Fibroblast of lung (primary cell): ENCODE measurements around the gene IRF9. TPM values are rescaled to one million over a fixed set of nuclear protein-coding genes. Genes with fewer than 3 reads are reported as not detected.
A peak's percentile ranks its signal among the peaks of the same experiment; 100 is the strongest.
"Not testable (repeated sequence)": the region's sequence is repeated elsewhere in the genome, so short reads cannot be mapped to it uniquely, and the experiment has no call there.

Experiments used
- DNase-seq, 2 donors: peaks; one replicate each; pipeline versions ENCODE4 v3.0.0 to v3.0.0-alpha.2; 2010; ENCODE audit warnings: low read depth in 2 of 2
- H2AFZ ChIP-seq: 2 replicates; pipeline ENCODE4 v1.5.1; 2012; ENCODE audit warnings: low read length, control low read depth, inconsistent platforms
- H3K27ac ChIP-seq: 2 replicates; pipeline ENCODE4 v1.5.1; 2011; ENCODE audit warnings: low read length, control low read depth; ENCODE audit not compliant: insufficient read depth
- H3K27me3 ChIP-seq: 2 replicates; pipeline ENCODE4 v1.5.1; 2011; ENCODE audit warnings: mild to moderate bottlenecking, low read length; ENCODE audit not compliant: control insufficient read depth, insufficient read depth
- H3K36me3 ChIP-seq: 2 replicates; pipeline ENCODE4 v1.5.1; 2011; ENCODE audit warnings: low read length; ENCODE audit not compliant: control insufficient read depth, insufficient read depth
- H3K4me1 ChIP-seq: 2 replicates; pipeline ENCODE4 v1.5.1; 2011; ENCODE audit warnings: low read length; ENCODE audit not compliant: control insufficient read depth, insufficient read depth; ENCODE audit errors: extremely low read depth
- H3K4me2 ChIP-seq: 2 replicates; pipeline ENCODE4 v1.5.1; 2011; ENCODE audit warnings: low read length, control low read depth; ENCODE audit not compliant: insufficient read depth; ENCODE audit errors: extremely low read depth
- H3K4me3 ChIP-seq, 4 experiments: fragments of 200-600 bp in 1 of 4; sonication (generic) in 1 of 4; replicated peaks in 1 of 4; 2 replicates each; pipeline ENCODE4 v1.5.1; 2011 to 2016; ENCODE audit warnings: low read length in 4 of 4, low read depth in 3 of 4, mild to moderate bottlenecking in 3 of 4, control low read depth in 2 of 4, inconsistent platforms in 1 of 4, mixed read lengths in 1 of 4; ENCODE audit not compliant: insufficient read depth in 1 of 4; ENCODE audit errors: control extremely low read depth in 1 of 4
- H3K79me2 ChIP-seq: 2 replicates; pipeline ENCODE4 v1.5.1; 2012; ENCODE audit warnings: mild to moderate bottlenecking, low read length, inconsistent platforms; ENCODE audit not compliant: control insufficient read depth, insufficient read depth
- H3K9ac ChIP-seq: 2 replicates; pipeline ENCODE4 v1.5.1; 2011; ENCODE audit warnings: mild to moderate bottlenecking, low read length, control low read depth; ENCODE audit not compliant: insufficient read depth
- H3K9me3 ChIP-seq: 2 replicates; pipeline ENCODE4 v1.5.1; 2012; ENCODE audit warnings: low read depth, low read length; ENCODE audit not compliant: control insufficient read depth, insufficient read depth
- H4K20me1 ChIP-seq: 2 replicates; pipeline ENCODE4 v1.5.1; 2011; ENCODE audit warnings: low read length; ENCODE audit not compliant: control insufficient read depth, insufficient read depth; ENCODE audit errors: extremely low read depth
- EZH2 ChIP-seq: IDR thresholded peaks from 2 replicates; pipeline ENCODE4 v1.5.1; 2012; ENCODE audit warnings: low read length, control low read depth, mild to moderate bottlenecking; ENCODE audit errors: missing control alignments
- polyA plus RNA-seq, 2 donors: library from polyadenylated mRNA; depleted of rRNA in 1 of 2; stranded (reverse) in 1 of 2; unstranded in 1 of 2; fragments of >200 nt; gene quantifications; 2 replicates each; pipeline ENCODE4 v1.2.1, GENCODE V29; 2011 to 2012; ENCODE audit warnings: missing spikeins in 1 of 2
- total RNA-seq: library from RNA; depleted of rRNA; stranded (reverse); fragments of >200 nt; gene quantifications from 2 replicates; pipeline ENCODE4 v1.2.1, GENCODE V29; 2014
- TF ChIP-seq, protein P1 (sequence below), 2 donors: IDR thresholded peaks in 1 of 2; conservative IDR thresholded peaks in 1 of 2; 1 replicate in 1 of 2; 2 replicates in 1 of 2; pipeline ENCODE4 v1.5.1; 2011 to 2012; ENCODE audit warnings: low read length in 2 of 2, control low read depth in 1 of 2, inconsistent platforms in 1 of 2, low read depth in 1 of 2, mild to moderate bottlenecking in 1 of 2

The IRF9 gene
- total and polyA plus RNA-seq, 2 donors (not counting 1 experiment from before 2014, with no cell fraction given) = 79.9 to 142 TPM

DNA sequence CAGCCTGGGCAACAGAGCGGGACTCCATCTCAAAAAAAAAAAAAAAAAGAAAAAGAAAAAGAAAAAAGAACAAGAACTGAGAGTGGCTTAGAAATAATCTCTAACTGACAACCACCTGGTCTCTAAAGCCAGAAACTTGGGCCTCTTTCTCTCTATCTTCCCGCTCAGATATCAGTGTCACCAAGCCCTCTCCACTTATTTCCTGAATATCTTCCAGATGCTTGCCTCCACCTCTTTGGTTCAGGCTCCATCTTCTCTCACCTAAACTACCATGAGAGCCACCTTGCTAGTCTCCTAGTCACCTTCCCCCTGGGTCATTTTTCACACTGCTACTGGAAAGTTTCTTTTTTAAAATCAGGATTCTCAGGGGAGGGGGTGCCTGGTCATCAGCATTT lies 36.0 kb downstream of the IRF9 start:
- Histone ChIP-seq H2AFZ (no peak overlapping the region), H3K27ac (no peak overlapping the region), H3K27me3 (no peaks in the 10 kb centered on the region), H4K20me1 (no peaks in the 10 kb centered on the region), H3K9ac (no peak overlapping the region), H3K4me1 (no peaks in the 10 kb centered on the region), H3K9me3 (no peaks in the 10 kb centered on the region), H3K36me3 (peaks cover 9% of the 10 kb centered on the region), H3K4me2 (peak overlapping the region; percentile 81), H3K4me3 (peak overlapping the region in 1 of 4 experiments; percentile 93), H3K79me2 (peaks cover 29% of the 10 kb centered on the region)
- no peak for DNase-seq
- TF ChIP-seq EZH2 = no peak
- TF ChIP-seq, protein P1, sequence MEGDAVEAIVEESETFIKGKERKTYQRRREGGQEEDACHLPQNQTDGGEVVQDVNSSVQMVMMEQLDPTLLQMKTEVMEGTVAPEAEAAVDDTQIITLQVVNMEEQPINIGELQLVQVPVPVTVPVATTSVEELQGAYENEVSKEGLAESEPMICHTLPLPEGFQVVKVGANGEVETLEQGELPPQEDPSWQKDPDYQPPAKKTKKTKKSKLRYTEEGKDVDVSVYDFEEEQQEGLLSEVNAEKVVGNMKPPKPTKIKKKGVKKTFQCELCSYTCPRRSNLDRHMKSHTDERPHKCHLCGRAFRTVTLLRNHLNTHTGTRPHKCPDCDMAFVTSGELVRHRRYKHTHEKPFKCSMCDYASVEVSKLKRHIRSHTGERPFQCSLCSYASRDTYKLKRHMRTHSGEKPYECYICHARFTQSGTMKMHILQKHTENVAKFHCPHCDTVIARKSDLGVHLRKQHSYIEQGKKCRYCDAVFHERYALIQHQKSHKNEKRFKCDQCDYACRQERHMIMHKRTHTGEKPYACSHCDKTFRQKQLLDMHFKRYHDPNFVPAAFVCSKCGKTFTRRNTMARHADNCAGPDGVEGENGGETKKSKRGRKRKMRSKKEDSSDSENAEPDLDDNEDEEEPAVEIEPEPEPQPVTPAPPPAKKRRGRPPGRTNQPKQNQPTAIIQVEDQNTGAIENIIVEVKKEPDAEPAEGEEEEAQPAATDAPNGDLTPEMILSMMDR (conservative IDR thresholded peaks at IDR 0.05 in 1 of 2, IDR thresholded peaks at IDR 0.05 in 1 of 2; ENCODE audit: low read depth in 1 of 2, low read length in 2 of 2) = no peak

DNA sequence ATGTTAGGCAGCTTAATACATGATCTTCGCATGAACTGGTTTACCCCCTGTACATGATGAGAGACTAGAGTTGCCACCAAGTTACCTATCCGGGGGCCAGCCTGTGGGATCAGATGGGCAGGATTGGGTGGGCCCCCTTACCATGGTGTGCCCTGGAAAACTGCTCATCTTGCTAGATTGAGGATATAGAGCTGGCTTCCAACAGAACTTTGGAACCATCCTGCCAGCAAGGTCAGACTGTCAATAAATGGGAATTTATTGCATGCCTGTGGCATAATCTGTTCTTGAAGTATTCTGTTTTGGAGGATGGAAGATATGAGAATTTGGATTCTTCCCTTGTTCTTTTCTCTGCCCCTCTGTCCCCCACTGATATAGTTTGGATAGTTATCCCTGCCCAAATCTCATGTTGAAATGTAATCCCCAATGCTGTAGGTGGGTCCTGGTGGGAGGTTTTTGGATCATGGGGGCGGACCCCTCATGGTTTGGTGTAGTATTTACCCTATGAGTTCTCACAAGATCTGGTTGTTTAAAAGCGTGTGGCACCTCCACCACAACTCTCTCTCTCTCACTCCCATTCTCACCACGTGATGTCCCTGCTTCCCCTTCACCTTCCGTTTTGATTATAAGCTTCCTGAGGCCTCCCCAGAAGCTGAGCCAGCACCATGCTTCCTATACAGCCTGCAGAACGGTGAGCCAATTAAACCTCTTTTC lies 37.9 kb downstream of the IRF9 start:
- no peaks in the 10 kb centered on the region for H3K4me1 ChIP-seq
- no peak overlapping the region for H3K27ac ChIP-seq
- no peak overlapping the region for H3K4me2 ChIP-seq
- H2AFZ ChIP-seq = no peak overlapping the region
- no peak overlapping the region for H3K4me3 ChIP-seq
- peaks cover 22% of the 10 kb centered on the region for H3K79me2 ChIP-seq
- no peak for DNase-seq
- no peaks in the 10 kb centered on the region for H3K27me3 ChIP-seq
- H3K36me3 ChIP-seq = no peaks in the 10 kb centered on the region
- H4K20me1 ChIP-seq = no peaks in the 10 kb centered on the region
- no peaks in the 10 kb centered on the region for H3K9me3 ChIP-seq
- TF ChIP-seq EZH2 = no peak
- TF ChIP-seq, protein P1 (conservative IDR thresholded peaks at IDR 0.05 in 1 of 2, IDR thresholded peaks at IDR 0.05 in 1 of 2; ENCODE audit: low read depth in 1 of 2, low read length in 2 of 2) = no peak
- no peak overlapping the region for H3K9ac ChIP-seq

DNA sequence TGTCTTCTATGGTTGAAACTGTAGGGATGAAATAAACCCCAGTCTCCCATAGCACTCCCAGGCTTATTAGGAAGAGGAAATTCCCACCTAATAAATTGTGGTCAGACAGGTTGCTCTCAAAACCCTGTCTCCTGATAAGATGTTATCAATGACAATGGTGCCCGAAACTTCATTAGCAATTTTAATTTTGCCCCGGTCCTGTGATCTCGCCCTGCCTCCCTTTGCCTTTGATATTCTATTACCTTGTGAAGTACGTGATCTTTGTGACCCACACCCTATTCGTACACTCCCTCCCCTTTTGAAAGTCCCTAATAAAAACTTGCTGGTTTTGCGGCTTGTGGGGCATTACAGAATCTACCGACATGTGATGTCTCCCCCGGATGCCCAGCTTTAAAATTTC lies 41.5 kb downstream of the IRF9 start:
- not testable (repeated sequence) for H3K9ac ChIP-seq, H3K4me2 ChIP-seq, DNase-seq, H3K9me3 ChIP-seq, H3K27ac ChIP-seq, H2AFZ ChIP-seq, H4K20me1 ChIP-seq, H3K27me3 ChIP-seq, H3K79me2 ChIP-seq, H3K4me1 ChIP-seq, H3K4me3 ChIP-seq
- H3K36me3 ChIP-seq = peaks cover 10% of the 10 kb centered on the region

DNA sequence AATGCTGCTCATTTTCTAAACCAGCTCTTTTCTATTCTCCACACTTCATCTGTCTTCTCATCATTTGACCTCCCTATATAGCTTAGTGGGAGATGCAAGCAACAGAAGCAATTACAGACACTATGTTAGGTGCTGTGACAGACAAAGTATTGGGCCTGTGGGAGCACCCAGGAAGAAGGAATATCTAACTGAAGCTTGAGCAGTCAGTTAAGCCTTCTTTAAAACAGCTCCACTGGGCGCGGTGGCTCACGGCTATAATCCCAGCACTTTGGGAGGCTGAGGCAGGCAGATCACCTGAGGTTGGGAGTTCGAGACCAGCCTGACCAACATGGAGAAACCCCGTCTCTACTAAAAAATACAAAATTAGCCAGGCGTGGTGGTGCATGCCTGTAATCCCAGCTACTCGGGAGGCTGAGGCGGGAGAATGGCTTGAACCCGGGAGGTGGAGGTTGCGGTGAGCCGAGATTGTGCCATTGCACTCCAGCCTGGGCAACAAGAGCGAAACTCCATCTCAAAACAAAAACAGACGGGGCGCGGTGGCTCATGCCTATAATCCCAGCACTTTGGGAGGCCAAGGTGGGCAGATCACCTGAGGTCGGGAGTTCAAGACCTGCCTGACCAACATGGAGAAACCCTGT lies 42.3 kb downstream of the IRF9 start:
- not testable (repeated sequence) for H3K9ac ChIP-seq, DNase-seq, H3K27me3 ChIP-seq, H2AFZ ChIP-seq, H3K4me1 ChIP-seq, H4K20me1 ChIP-seq, H3K4me3 ChIP-seq, H3K4me2 ChIP-seq, H3K9me3 ChIP-seq, H3K79me2 ChIP-seq, H3K27ac ChIP-seq
- H3K36me3 ChIP-seq = peaks cover 13% of the 10 kb centered on the region
